Caki2 (cell line): ENCODE measurements around the gene DAPK2. TPM values are rescaled to one million over a fixed set of nuclear protein-coding genes. Genes with fewer than 3 reads are reported as not detected.

Source experiments
- DNase-seq: peaks from one replicate; pipeline ENCODE4 v3.0.0-alpha.2; 2015; ENCODE audit warnings: low read depth
- in situ Hi-C: cut with HindIII; loops from 2 replicates; pipeline ENCODE4 v1.10.0; 2016; ENCODE audit warnings: low sequenced_read_pairs, low pct_unique_long_range_greater_than_20kb, mixed read lengths
- total RNA-seq: library from RNA; depleted of rRNA; stranded (reverse); fragments of >200 nt; shearing (Covaris generic); gene quantifications from 2 replicates; pipeline ENCODE4 v1.2.3, GENCODE V29; 2014; ENCODE audit warnings: low replicate concordance

DAPK2 gene
- total RNA-seq, 1 experiment from 2014 or later, result 6.0 TPM

GRCh38 chr15:64032329-64032728 is 14.0 kb downstream of the DAPK2 start:
- no peak for DNase-seq
- in situ Hi-C loops, result no loop called here

GRCh38 chr15:64030123-64030522 is 16.2 kb downstream of the DAPK2 start:
- no peak for DNase-seq
- in situ Hi-C loops, result no loop called here

- DNase-seq, result no peak
- in situ Hi-C loops, result no loop called here
Measured at GRCh38 chr15:64029633-64030032, 16.7 kb downstream of the DAPK2 start.

GRCh38 chr15:64029110-64029509 is 17.2 kb downstream of the DAPK2 start:
- in situ Hi-C loops, result no loop called here
- no peak for DNase-seq

- DNase-seq, result no peak
- in situ Hi-C loops, result no loop called here
Measured at GRCh38 chr15:64026591-64026990, 19.7 kb downstream of the DAPK2 start.

DNA sequence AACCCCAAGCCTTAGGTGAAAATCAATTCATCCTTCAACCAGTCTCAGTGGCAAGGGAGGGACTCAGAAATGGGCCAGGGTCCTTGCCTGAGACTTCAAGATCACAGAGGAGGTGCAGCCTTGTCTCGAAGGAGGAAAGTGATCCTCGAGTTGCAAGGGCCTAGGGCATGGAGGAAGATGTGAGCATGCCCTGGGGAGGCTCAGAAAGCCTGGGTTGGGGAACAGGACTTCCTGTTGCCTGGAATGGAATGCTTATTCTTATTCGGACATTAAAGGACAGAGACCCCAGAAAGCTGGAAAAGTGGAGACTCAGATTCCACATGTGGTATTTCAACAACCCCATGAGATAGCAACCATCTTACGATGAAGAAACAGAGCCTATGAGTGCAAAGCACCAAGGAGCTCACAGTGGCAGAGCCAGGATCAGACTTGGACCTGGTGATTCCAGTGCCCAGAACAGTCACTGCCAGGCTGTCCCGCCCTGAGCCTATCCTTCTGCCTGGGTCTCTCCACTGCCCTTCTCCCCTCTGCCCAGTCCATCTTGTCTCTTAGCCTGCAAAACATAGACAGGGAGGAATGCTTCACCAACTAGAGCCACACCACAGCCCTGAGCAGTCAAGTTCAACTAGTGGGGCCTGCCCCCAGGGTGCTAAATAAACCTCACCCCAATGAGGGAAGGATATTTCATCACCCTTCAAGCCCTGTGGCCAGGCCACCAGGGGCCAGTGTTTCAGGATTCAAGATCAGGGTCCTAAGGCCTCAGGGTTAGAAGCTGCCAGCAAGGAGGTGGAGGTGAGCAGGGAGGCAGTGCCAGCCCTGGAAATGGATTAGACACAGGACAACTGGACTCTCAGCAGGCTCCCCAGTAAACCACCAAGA is 21.9 kb downstream of the DAPK2 start:
- in situ Hi-C loops, result no loop called here
- no peak for DNase-seq

DNA sequence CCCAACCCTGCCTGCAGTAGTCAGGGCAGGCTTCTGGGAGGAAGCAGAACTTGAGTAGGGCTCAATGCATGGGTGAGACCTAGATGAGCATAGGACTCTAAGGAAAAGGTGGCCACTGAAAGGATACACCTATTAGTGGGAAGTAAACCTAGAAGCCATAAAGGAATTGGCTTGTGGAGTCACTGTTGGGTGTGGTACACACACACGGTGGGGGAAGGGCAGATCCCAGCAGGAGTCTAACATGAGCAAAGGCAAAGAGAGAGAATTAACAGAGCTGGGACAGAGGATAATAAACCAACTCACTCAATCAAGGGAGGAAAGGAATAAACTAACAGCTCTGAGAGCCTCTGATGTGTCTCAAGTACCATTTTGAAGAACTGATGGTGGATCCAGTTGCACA is 23.1 kb downstream of the DAPK2 start:
- in situ Hi-C loops, result no loop called here

GRCh38 chr15:64022571-64022970 is 23.7 kb downstream of the DAPK2 start:
- in situ Hi-C loops, result no loop called here
- no peak for DNase-seq

More for the DNA sequence above, 23.1 kb downstream of the DAPK2 start:
- no peak for DNase-seq

DNA sequence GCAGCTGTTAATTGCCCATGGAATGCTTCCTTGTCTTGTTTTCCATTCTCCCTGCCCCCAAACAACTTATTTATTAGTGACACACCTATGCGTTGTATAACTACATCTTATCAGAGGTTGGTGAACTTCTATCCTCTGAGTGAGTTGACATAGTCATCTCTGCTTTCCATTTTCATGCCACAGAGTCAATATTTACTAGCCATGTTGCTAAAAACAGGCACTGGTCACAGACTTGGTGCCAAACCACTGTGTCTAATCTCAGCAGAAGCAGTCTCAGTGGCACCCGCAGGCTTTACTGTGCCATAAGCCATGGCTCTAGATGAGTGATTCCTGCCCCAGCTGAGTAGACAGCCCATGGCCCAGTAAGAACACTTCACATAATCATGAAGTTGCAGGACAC is 26.5 kb downstream of the DAPK2 start:
- in situ Hi-C loops, result no loop called here
- peak; percentile 89 for DNase-seq

GRCh38 chr15:64017591-64018163 is 28.6 kb downstream of the DAPK2 start:
- in situ Hi-C loops, result no loop called here
- DNase-seq, result no peak

DNA sequence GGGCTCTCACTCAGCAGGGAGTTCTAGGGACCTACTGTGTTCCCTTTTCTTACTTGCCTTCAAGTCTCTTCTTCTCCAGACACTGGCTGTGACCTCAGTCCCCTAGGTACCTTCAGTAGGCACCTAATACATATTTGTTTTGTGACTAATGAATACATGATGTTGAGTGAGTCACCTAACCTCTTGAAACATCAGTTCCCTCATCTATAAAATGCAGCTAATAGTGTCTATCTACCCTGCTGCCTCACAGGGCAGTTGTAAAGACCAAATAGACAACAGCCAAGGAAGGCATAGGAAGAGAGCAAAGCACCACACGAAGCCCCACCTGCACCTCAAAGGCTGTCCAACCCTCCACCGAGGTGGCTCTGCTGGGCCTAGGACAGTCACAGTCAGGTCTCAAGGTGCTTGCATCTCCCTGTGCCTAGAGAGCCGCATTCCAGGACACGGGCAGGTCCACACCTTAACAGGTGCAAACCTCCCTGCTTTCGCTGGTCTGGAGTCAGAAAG is 29.1 kb downstream of the DAPK2 start:
- DNase-seq, result peak; percentile 75
- in situ Hi-C loops, result no loop called here

DNA sequence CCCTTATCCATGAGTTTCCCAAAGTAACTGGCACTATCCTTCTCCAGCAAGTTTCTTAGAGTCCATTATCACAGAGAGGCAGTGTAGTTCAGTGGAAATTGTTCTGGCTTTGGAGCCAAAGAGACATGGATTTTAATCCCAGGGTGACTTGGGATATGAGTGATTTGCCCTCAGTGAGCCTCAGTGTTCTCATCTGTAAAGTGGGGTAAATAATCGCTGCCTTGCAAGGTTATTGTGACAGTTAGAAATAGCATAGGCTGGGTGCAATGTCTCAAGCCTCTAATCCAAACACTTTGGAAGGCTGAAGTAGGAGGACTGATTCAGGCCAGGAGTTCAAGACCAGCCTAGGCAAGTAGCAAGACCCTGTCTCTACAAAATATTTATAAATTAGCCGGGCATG is 30.0 kb downstream of the DAPK2 start:
- in situ Hi-C loops, result no loop called here
- no peak for DNase-seq

- in situ Hi-C loops, result no loop called here
- DNase-seq, result no peak
Measured at GRCh38 chr15:64014995-64015394, 31.3 kb downstream of the DAPK2 start.

DNA sequence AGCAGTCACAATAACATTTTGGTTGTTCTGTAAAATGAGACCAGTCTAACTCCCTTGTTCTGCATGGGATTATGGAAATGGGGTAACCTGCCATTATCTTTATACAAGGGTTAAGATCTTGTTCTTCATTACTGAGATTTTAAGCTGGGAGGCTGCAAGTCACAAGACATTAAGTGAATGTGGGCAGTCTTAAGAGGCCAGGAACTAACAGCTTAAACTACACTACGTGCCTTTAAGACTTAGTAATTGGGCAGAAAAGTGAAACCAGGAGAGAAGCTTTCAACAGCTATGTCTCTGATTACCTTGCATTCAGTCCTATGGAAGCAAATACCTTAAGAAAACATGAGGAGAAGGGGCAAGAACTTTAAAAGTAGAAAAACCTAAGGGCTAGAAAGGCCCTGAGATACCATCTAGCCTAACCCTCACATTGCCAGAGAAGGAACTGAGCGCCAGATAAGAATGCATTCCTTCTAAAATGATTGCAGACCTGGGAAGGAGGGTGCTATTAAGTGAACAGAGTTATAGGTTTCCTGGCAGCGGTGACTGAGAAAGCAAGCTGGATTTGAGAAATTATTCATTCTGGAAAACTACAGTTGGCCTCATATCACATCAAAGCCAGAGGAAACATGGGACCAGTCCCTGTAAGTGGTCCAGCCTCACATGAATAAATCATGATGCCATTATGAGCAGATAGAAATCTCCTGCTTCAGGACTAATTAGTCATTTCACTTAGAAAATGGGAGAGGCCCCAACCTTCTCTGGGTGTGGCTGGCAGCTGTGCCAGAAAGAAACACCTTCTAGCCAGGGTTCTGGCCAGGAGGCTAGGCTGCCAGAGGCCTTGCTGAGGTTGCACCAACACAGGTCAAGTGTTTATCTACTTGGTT is 32.9 kb downstream of the DAPK2 start:
- DNase-seq, result peak; percentile 61
- in situ Hi-C loops, result no loop called here

- no peak for DNase-seq
- in situ Hi-C loops, result no loop called here
Measured at GRCh38 chr15:64011736-64012135, 34.5 kb downstream of the DAPK2 start.

GRCh38 chr15:64010719-64011118 is 35.6 kb downstream of the DAPK2 start:
- in situ Hi-C loops, result no loop called here
- DNase-seq, result peak; percentile 97

- in situ Hi-C loops, result no loop called here
- DNase-seq, result no peak
Measured at GRCh38 chr15:64009798-64010261, 36.5 kb downstream of the DAPK2 start.

- no peak for DNase-seq
- in situ Hi-C loops, result no loop called here
Measured at GRCh38 chr15:64009241-64009640, 37.0 kb downstream of the DAPK2 start.

- in situ Hi-C loops, result no loop called here
- DNase-seq, result no peak
Measured at GRCh38 chr15:64008177-64008576, 38.1 kb downstream of the DAPK2 start.
